Measurements from ENCODE around the gene KDM2A. TPM values are rescaled to one million over a fixed set of nuclear protein-coding genes. Genes with fewer than 3 reads are reported as not detected.
A peak's percentile ranks its signal among the peaks of the same experiment; 100 is the strongest.

Gene KDM2A
- total RNA-seq, 1 donor from 2014 or later = 71.0 TPM

DNA sequence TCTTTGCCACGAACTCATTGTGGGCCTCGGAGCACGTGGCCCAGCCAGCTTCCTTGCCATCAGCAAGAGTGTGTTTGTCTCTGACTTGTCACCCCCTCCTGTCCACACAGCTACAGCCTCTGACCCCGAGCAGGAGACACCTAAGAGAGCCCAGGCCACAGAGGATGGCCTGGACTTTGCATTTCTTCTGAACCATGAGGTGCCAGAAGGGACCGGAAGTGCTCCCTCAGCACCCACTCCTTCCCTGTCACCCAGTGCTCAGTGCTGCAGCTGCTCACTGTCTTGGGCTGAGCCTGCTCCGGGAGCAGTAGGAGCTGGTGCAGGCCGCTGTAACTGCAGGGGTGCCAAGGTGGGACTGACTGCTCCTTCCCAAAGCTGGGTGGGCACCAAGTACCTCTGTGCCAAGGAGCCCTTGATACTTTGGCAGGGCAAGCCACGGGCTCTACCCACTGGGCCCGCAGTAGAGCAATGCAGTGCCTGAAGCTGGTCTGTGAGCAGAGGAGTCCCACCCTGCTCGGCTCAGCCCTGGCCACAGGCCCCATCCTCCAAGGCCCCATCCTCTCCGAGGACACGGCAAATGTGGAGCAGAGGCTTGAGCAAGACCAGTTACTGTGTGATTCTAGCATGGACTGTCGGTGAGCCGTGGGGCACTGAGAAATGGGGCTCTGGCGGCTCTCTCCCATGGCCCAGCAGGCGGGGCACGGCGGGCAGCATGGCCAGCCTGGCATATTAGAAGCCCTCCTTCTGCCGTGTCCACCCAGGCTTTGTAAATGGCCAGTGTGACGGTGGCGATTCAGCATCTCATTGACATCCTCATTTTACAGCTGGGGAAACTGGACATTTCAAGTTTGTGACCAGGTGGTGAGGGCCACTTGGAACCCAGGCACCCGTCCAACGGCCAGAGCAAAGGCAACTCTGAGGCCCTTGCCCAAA, 153.5 kb downstream of the KDM2A start:
- peaks cover 24% of the 10 kb centered on the region for H3K4me1 Mint-ChIP-seq (ENCODE audit: low read depth, unreplicated experiment)

DNA sequence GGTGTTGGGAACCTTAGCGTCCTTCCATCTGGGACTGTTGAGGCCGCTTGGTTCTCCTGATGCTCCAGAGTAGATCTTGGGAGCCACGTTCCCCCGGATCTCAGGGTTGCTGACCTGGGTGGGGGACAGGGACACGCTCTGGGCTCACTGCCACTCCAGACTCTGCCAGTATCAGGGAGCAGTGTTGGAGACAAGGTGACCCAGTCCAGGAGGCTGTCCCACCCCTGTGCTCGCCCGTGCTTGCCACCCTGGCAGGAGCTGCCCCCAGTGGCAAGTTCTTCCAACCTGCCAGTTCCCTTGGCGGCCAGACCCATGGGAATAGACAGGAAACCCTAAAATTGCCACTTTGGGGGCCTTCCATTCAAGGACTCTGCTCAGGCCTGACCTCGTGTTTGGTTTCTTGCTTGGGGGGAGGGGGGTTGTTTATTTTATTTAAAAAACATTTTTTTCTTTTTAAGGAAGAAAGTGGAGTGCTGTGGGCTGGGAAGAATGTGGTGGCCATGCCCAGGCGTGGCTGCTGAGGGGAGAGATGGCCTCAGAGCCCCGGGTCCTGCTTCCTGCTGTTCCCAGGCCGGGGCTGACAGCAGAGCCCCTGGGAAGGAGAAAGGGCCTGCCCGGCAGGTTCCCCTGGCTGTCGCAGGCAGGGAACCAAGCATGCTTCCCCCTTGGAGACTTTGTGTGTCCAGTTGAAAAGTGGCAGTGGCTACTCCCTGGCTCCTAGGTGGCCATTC, 154.4 kb downstream of the KDM2A start:
- TF ChIP-seq, protein P1, sequence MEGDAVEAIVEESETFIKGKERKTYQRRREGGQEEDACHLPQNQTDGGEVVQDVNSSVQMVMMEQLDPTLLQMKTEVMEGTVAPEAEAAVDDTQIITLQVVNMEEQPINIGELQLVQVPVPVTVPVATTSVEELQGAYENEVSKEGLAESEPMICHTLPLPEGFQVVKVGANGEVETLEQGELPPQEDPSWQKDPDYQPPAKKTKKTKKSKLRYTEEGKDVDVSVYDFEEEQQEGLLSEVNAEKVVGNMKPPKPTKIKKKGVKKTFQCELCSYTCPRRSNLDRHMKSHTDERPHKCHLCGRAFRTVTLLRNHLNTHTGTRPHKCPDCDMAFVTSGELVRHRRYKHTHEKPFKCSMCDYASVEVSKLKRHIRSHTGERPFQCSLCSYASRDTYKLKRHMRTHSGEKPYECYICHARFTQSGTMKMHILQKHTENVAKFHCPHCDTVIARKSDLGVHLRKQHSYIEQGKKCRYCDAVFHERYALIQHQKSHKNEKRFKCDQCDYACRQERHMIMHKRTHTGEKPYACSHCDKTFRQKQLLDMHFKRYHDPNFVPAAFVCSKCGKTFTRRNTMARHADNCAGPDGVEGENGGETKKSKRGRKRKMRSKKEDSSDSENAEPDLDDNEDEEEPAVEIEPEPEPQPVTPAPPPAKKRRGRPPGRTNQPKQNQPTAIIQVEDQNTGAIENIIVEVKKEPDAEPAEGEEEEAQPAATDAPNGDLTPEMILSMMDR (IDR thresholded peaks at IDR 0.05; ENCODE audit: partially characterized antibody, unreplicated experiment) = no peak
- peaks cover 22% of the 10 kb centered on the region for H3K4me1 Mint-ChIP-seq (ENCODE audit: low read depth, unreplicated experiment)
- no peak overlapping the region for H3K4me3 Mint-ChIP-seq (ENCODE audit: unreplicated experiment)
- peaks cover 5% of the 10 kb centered on the region for H3K27me3 Mint-ChIP-seq (ENCODE audit: unreplicated experiment)
- no peak overlapping the region for H3K27ac Mint-ChIP-seq (ENCODE audit: unreplicated experiment)
- H3K9me3 Mint-ChIP-seq (ENCODE audit: unreplicated experiment) = peaks cover 4% of the 10 kb centered on the region
- peak; percentile 16 for DNase-seq
- H3K36me3 Mint-ChIP-seq (ENCODE audit: unreplicated experiment) = no peaks in the 10 kb centered on the region

More for the DNA sequence above, 153.5 kb downstream of the KDM2A start:
- peak; percentile 12 for DNase-seq
- no peaks in the 10 kb centered on the region for H3K36me3 Mint-ChIP-seq (ENCODE audit: unreplicated experiment)
- TF ChIP-seq, protein P1 (IDR thresholded peaks at IDR 0.05; ENCODE audit: partially characterized antibody, unreplicated experiment) = no peak
- H3K27ac Mint-ChIP-seq (ENCODE audit: unreplicated experiment) = no peak overlapping the region
- no peak overlapping the region for H3K4me3 Mint-ChIP-seq (ENCODE audit: unreplicated experiment)
- H3K27me3 Mint-ChIP-seq (ENCODE audit: unreplicated experiment) = peaks cover 5% of the 10 kb centered on the region
- H3K9me3 Mint-ChIP-seq (ENCODE audit: unreplicated experiment) = peaks cover 7% of the 10 kb centered on the region

DNA sequence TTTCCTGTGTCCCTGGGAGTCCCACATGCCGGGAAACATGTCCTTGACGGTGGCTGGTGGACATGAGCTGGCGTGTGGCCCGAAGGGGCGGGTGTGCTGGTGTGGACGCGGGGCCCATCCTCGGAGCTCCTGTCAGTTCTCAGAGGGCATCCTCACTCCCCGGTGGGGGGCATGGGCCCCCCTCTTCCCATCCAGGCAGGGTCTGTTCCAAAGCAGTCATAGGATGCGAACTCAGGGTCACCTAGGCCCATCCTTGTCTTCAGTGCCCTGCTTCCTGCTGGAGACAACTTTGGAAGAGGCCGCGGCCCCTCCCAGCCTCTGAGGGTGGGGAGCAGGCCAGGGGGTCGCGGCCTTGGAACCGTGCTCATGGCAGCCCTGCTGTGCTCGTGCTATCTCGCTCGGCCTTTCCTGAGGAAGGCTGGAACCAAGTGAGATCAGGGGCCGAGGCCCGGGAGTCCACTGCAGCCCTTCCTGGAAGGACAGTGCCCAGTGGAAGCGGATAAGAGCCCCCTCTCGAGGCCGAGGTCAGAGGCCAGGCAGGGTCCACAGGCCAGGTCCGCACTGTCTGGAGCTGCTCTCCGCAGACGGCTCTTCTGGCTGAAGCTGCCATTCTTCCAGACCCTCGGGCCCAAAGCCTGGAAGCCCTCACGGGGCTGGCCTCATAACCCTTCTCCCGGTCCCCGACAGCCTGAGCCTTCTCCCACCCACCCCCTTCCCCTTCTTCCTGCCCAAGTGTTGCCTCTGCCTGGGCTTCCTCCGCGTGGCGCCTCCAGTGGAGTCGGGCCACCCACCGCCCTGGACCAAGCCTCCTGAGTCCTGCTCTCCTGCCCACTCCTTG, 155.9 kb downstream of the KDM2A start:
- Mint-ChIP-seq H3K27ac (ENCODE audit: unreplicated experiment) (no peak overlapping the region), H3K9me3 (ENCODE audit: unreplicated experiment) (peaks cover 4% of the 10 kb centered on the region), H3K4me1 (ENCODE audit: low read depth, unreplicated experiment) (peaks cover 21% of the 10 kb centered on the region), H3K27me3 (ENCODE audit: unreplicated experiment) (peaks cover 3% of the 10 kb centered on the region), H3K36me3 (ENCODE audit: unreplicated experiment) (no peaks in the 10 kb centered on the region), H3K4me3 (ENCODE audit: unreplicated experiment) (no peak overlapping the region)
- peak; percentile 13 for DNase-seq
- TF ChIP-seq, protein P1 (IDR thresholded peaks at IDR 0.05; ENCODE audit: partially characterized antibody, unreplicated experiment) = no peak

DNA sequence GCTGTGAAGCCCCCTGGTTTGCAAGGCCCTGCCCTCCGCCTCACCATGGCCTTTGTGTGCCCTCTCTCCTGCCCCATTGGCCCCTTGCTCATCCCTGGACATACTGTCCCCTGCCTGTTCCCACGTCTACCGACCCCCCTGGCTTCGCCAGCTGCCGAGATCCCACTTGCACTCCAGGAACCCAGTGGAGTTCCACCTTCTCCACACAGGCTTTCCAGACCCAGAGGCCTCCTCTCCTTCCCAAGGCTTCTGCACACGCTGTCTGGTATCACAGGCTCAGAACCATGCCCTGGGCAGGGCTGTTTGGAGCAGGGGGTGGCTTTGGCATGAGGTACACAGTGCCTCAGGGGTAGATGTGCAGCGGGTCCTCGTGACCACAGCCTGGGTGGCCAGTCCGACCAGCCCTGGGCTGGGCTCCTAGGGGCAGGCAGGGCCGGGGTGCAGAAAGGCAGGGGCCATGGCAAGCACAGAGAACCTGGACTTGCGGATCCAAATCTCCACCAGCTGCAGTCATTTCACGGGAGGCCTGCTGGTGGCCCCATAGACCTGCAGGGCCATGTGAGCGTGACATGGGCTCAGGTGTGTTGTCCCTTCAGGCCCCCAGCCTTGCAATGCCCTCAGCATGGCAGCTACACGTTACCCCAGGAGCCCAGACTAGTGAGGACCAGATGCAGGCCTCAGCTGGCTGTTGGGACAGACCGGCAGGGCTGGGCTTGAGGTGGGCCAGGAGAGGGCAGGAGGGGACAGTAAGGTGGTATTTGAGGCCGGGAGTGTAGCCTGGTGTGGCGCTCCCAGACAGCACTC, 156.7 kb downstream of the KDM2A start:
- TF ChIP-seq, protein P1 (IDR thresholded peaks at IDR 0.05; ENCODE audit: partially characterized antibody, unreplicated experiment) = no peak
- Mint-ChIP-seq H3K27ac (ENCODE audit: unreplicated experiment) (peak overlapping the region; percentile 79), H3K4me3 (ENCODE audit: unreplicated experiment) (no peak overlapping the region), H3K27me3 (ENCODE audit: unreplicated experiment) (peaks cover 3% of the 10 kb centered on the region), H3K36me3 (ENCODE audit: unreplicated experiment) (no peaks in the 10 kb centered on the region), H3K4me1 (ENCODE audit: low read depth, unreplicated experiment) (peaks cover 13% of the 10 kb centered on the region), H3K9me3 (ENCODE audit: unreplicated experiment) (peaks cover 4% of the 10 kb centered on the region)
- peak; percentile 5 for DNase-seq
